A549 treated with ZK216348 at 1 μM for 4 hours (cell line): Measurements from ENCODE around the gene SVOPL. TPM values are rescaled to one million over a fixed set of nuclear protein-coding genes. Genes with fewer than 3 reads are reported as not detected.

Experiments used
- total RNA-seq: library from RNA; stranded (reverse); fragments of 200-300 nt; extraction: Qiagen RNA extraction; gene quantifications from 5 replicates; pipeline ENCODE4 v1.2.3, GENCODE V29; 2022; ENCODE audit warnings: low read depth

The SVOPL gene, protein sequence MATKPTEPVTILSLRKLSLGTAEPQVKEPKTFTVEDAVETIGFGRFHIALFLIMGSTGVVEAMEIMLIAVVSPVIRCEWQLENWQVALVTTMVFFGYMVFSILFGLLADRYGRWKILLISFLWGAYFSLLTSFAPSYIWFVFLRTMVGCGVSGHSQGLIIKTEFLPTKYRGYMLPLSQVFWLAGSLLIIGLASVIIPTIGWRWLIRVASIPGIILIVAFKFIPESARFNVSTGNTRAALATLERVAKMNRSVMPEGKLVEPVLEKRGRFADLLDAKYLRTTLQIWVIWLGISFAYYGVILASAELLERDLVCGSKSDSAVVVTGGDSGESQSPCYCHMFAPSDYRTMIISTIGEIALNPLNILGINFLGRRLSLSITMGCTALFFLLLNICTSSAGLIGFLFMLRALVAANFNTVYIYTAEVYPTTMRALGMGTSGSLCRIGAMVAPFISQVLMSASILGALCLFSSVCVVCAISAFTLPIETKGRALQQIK
- not detected in 5 replicates for total RNA-seq

GRCh38 chr7:138700857-138701536 lies at the start of gene SVOPL:
Gene SVOPL (minus strand): TSS chr7:138701362. CDS start chr7:138679045, 22,317 bp downstream.

Other genes starting within 250 kb of the SVOPL start
- gene TRIM24, start 241.1 kb downstream of the SVOPL start, total RNA-seq, result 6.6 to 9.1 TPM (median 7.8 TPM) in 5 replicates
- not detected in 5 replicates for gene TMEM213, start 96.6 kb upstream of the SVOPL start, total RNA-seq
- gene ATP6V0A4, start 96.8 kb upstream of the SVOPL start, total RNA-seq, result 0.09 to 0.34 TPM (median 0.28 TPM) in 5 replicates